Neural progenitor cell (in vitro differentiated cells): ENCODE data around the gene NRROS. TPM values are rescaled to one million over a fixed set of nuclear protein-coding genes. Genes with fewer than 3 reads are reported as not detected.

Experiments
- DNase-seq: peaks from one replicate; pipeline ENCODE4 v3.0.0-alpha.2; 2016; ENCODE audit warnings: low spot score
- H2AFZ ChIP-seq: fragments of 200-600 bp; sonication (generic); replicated peaks from 2 replicates; pipeline ENCODE4 v1.6.1; 2016; ENCODE audit warnings: antibody characterized with exemption
- H3F3A ChIP-seq: fragments of 200-600 bp; sonication (generic); 2 replicates; pipeline ENCODE4 v1.6.1; 2016; ENCODE audit warnings: antibody characterized with exemption, low read depth
- H3K27ac ChIP-seq: fragments of 200-600 bp; sonication (generic); 2 replicates; pipeline ENCODE4 v1.5.1; 2016; ENCODE audit warnings: mild to moderate bottlenecking
- H3K27me3 ChIP-seq: fragments of 200-600 bp; sonication (generic); 2 replicates; pipeline ENCODE4 v1.6.1; 2016; ENCODE audit warnings: mild to moderate bottlenecking, moderate library complexity
- H3K36me3 ChIP-seq: fragments of 200-600 bp; sonication (generic); 2 replicates; pipeline ENCODE4 v1.5.1; 2016
- H3K4me1 ChIP-seq: fragments of 200-600 bp; sonication (generic); 2 replicates; pipeline ENCODE4 v1.6.1; 2016; ENCODE audit warnings: mixed run types
- H3K4me2 ChIP-seq: fragments of 200-600 bp; sonication (generic); 2 replicates; pipeline ENCODE4 v1.6.1; 2016
- H3K4me3 ChIP-seq: fragments of 200-600 bp; sonication (generic); 2 replicates; pipeline ENCODE4 v1.5.1; 2016
- H3K79me2 ChIP-seq: fragments of 200-600 bp; sonication (generic); 2 replicates; pipeline ENCODE4 v1.6.1; 2016; ENCODE audit warnings: low read depth
- H3K9ac ChIP-seq: fragments of 200-600 bp; sonication (generic); 2 replicates; pipeline ENCODE4 v1.6.1; 2016
- H3K9me3 ChIP-seq: fragments of 200-600 bp; sonication (generic); 2 replicates; pipeline ENCODE4 v1.5.1; 2016; ENCODE audit warnings: low read depth
- H4K20me1 ChIP-seq: fragments of 200-600 bp; sonication (generic); 2 replicates; pipeline ENCODE4 v1.6.1; 2016; ENCODE audit warnings: low read depth
- H3K27ac Mint-ChIP-seq: 3 replicates; pipeline ENCODE4 v1.8.0; 2021; ENCODE audit warnings: mixed read lengths
- H3K27me3 Mint-ChIP-seq: 2 replicates; pipeline ENCODE4 v1.8.0; 2022; ENCODE audit warnings: low read depth, mild to moderate bottlenecking, inconsistent platforms, moderate library complexity, mixed read lengths; ENCODE audit not compliant: insufficient read depth
- H3K36me3 Mint-ChIP-seq: 3 replicates; pipeline ENCODE4 v1.8.0; 2021; ENCODE audit warnings: mixed read lengths
- H3K4me1 Mint-ChIP-seq: 3 replicates; pipeline ENCODE4 v1.8.0; 2021; ENCODE audit warnings: mixed read lengths
- H3K4me3 Mint-ChIP-seq: 3 replicates; pipeline ENCODE4 v1.8.0; 2021; ENCODE audit warnings: mild to moderate bottlenecking, moderate library complexity, mixed read lengths
- H3K9me3 Mint-ChIP-seq: 3 replicates; pipeline ENCODE4 v1.8.0; 2020; ENCODE audit warnings: mixed read lengths
- CTCF ChIP-seq: fragments of 200-600 bp; sonication (generic); IDR thresholded peaks from 2 replicates; pipeline ENCODE4 v1.5.1; 2017; ENCODE audit warnings: antibody characterized with exemption, mild to moderate bottlenecking
- EZH2 ChIP-seq: fragments of 200-600 bp; sonication (generic); IDR thresholded peaks from 2 replicates; pipeline ENCODE4 v1.6.1; 2017; ENCODE audit warnings: antibody characterized with exemption, mild to moderate bottlenecking, moderate library complexity
- EZH2phosphoT487 ChIP-seq: fragments of 200-600 bp; sonication (generic); IDR thresholded peaks from 2 replicates; pipeline ENCODE4 v1.6.1; 2017; ENCODE audit warnings: antibody characterized with exemption
- total RNA-seq: library from RNA; depleted of rRNA; stranded (reverse); fragments of >200 nt; gene quantifications from 2 replicates; pipeline ENCODE4 v1.2.3, GENCODE V29; 2015; ENCODE audit warnings: low replicate concordance

Gene NRROS
- total RNA-seq, 1 donor from 2014 or later: 0.58 TPM

DNA sequence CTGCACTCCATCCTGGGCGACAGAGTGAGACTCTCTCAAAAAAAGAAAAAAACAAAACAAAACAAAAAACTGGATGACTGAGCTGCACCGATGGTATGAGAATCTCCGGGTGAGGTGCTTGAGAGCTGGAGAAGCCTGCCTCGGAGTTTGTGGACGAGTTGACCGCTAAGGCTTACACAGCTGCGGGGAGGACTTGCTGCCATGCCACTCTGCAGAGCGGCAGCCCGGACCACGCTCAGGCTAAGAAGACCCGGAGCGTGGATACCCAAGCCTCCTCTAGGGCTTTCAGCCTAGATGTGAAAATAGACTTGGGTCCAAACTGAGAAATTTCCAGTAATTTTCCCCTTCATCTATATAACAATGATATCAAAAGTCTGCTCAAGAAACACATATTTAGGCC, 16.0 kb downstream of the NRROS start:
- H3K27me3 Mint-ChIP-seq: peaks cover 3% of the 10 kb centered on the region
- Histone ChIP-seq H3K9ac (no peak overlapping the region), H3K9me3 (no peaks in the 10 kb centered on the region), H4K20me1 (no peaks in the 10 kb centered on the region), H3K4me2 (no peak overlapping the region), H3K27ac (no peak overlapping the region), H3K4me3 (no peak overlapping the region), H3K79me2 (no peaks in the 10 kb centered on the region), H3K36me3 (no peaks in the 10 kb centered on the region), H3F3A (no peaks in the 10 kb centered on the region), H2AFZ (no peak overlapping the region), H3K27me3 (no peaks in the 10 kb centered on the region), H3K4me1 (peaks cover 5% of the 10 kb centered on the region)
- no peaks in the 10 kb centered on the region for H3K36me3 Mint-ChIP-seq
- H3K4me1 Mint-ChIP-seq: peaks cover 4% of the 10 kb centered on the region
- TF ChIP-seq EZH2 (no peak), EZH2phosphoT487 (no peak), CTCF (no peak)
- DNase-seq: no peak
- H3K9me3 Mint-ChIP-seq: no peaks in the 10 kb centered on the region
- no peak overlapping the region for H3K4me3 Mint-ChIP-seq
- H3K27ac Mint-ChIP-seq: no peak overlapping the region

DNA sequence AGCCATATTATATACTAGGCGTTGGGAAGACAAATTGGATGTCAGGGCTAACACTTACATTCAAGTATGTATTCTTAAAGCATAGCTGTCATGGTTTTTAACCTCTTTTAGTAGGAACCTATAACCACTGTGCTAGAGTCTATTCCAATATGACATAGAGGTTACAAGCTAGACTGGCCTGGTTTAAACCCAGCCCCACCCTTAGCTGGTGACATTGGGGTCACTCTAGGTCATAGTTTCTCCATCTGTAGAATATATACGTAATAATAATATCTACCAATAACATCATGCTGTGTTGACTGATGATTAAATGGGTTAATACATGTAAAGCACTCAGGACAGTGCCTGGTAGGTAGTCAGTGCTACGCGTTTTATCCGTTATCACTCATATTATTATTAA, 16.7 kb downstream of the NRROS start:
- H3K27me3 Mint-ChIP-seq: peaks cover 3% of the 10 kb centered on the region
- Histone ChIP-seq H3K27me3 (no peaks in the 10 kb centered on the region), H3K9ac (no peak overlapping the region), H3K9me3 (no peaks in the 10 kb centered on the region), H3K4me2 (no peak overlapping the region), H2AFZ (no peak overlapping the region), H3F3A (no peaks in the 10 kb centered on the region), H3K4me3 (no peak overlapping the region), H3K27ac (no peak overlapping the region), H3K36me3 (no peaks in the 10 kb centered on the region), H4K20me1 (no peaks in the 10 kb centered on the region), H3K4me1 (peaks cover 5% of the 10 kb centered on the region), H3K79me2 (no peaks in the 10 kb centered on the region)
- H3K9me3 Mint-ChIP-seq: no peaks in the 10 kb centered on the region
- no peak for DNase-seq
- peaks cover 4% of the 10 kb centered on the region for H3K4me1 Mint-ChIP-seq
- no peak overlapping the region for H3K27ac Mint-ChIP-seq
- no peaks in the 10 kb centered on the region for H3K36me3 Mint-ChIP-seq
- TF ChIP-seq CTCF (no peak), EZH2phosphoT487 (no peak), EZH2 (no peak)
- no peak overlapping the region for H3K4me3 Mint-ChIP-seq

DNA sequence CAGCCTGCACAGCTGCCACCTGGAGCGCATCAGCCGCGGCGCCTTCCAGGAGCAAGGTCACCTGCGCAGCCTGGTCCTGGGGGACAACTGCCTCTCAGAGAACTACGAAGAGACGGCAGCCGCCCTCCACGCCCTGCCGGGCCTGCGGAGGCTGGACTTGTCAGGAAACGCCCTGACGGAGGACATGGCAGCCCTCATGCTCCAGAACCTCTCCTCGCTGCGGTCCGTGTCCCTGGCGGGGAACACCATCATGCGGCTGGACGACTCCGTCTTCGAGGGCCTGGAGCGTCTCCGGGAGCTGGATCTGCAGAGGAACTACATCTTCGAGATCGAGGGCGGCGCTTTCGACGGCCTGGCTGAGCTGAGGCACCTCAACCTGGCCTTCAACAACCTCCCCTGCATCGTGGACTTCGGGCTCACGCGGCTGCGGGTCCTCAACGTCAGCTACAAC, 20.4 kb downstream of the NRROS start:
- Histone ChIP-seq H3K4me3 (no peak overlapping the region), H3K4me1 (peaks cover 12% of the 10 kb centered on the region), H3K4me2 (no peak overlapping the region), H3K27me3 (no peaks in the 10 kb centered on the region), H3K36me3 (no peaks in the 10 kb centered on the region), H3K9ac (no peak overlapping the region), H4K20me1 (no peaks in the 10 kb centered on the region), H3K27ac (no peak overlapping the region), H3K79me2 (no peaks in the 10 kb centered on the region), H3F3A (peaks cover 2% of the 10 kb centered on the region), H2AFZ (no peak overlapping the region), H3K9me3 (no peaks in the 10 kb centered on the region)
- H3K36me3 Mint-ChIP-seq: no peaks in the 10 kb centered on the region
- no peak for DNase-seq
- TF ChIP-seq CTCF: no peak
- no peak for TF ChIP-seq EZH2
- TF ChIP-seq EZH2phosphoT487: no peak
- no peaks in the 10 kb centered on the region for H3K9me3 Mint-ChIP-seq
- H3K27ac Mint-ChIP-seq: no peak overlapping the region
- H3K4me1 Mint-ChIP-seq: peaks cover 11% of the 10 kb centered on the region
- H3K27me3 Mint-ChIP-seq: peaks cover 3% of the 10 kb centered on the region
- H3K4me3 Mint-ChIP-seq: no peak overlapping the region
